K562 (cell line): Measurements from ENCODE around the gene MYLK4. TPM values are rescaled to one million over a fixed set of nuclear protein-coding genes. Genes with fewer than 3 reads are reported as not detected.

Experiments used
- ATAC-seq: fragments of 200-7000 bp; cut with Tn5 transposase; 3 replicates; pipeline ENCODE4 v1.9.1; 2020; ENCODE audit warnings: moderate library complexity
- BruUV-seq: library from RNA; stranded (reverse); fragments of 400-500 nt; replicated peaks from 2 replicates; lab custom pipeline; 2021; lab: Mats Ljungman, UMichigan
- CTCF ChIA-PET: fragments of 300-600 bp; formaldehyde crosslinking; extraction: SDS; loops from one replicate; lab custom pipeline; 2021; ENCODE audit warnings: low intra/inter-chr PET ratio; lab: Yijun Ruan, JAX
- POLR2A ChIA-PET: fragments of 300-600, 350-650 bp; sonication (Branson Sonifier 250); formaldehyde crosslinking; extraction: SDS; loops from one replicate; lab custom pipeline; 2021; ENCODE audit warnings: antibody characterized with exemption, inconsistent platforms; lab: Yijun Ruan, JAX
- DNase-seq, 4 experiments: peaks; one replicate each; pipeline versions ENCODE4 v3.0.0 to v3.0.0-alpha.2; 2011 to 2018; ENCODE audit warnings: low spot score in 3 of 4, mixed read lengths in 3 of 4; ENCODE audit errors: extremely low read depth in 1 of 4
- FAIRE-seq: peaks from 2 replicates; lab custom pipeline; 2011; peaks lifted over from hg19 to GRCh38; lab: Jason Lieb, UNC
- H2AFZ ChIP-seq: 2 replicates; pipeline ENCODE4 v1.6.0; 2011; ENCODE audit warnings: low read depth, low read length, control low read depth, inconsistent platforms
- H3K27ac ChIP-seq: fragments of 200-600 bp; 3 replicates; pipeline ENCODE4 v1.8.0; 2011; ENCODE audit warnings: low read depth, mild to moderate bottlenecking, control low read depth, inconsistent platforms, low read length, moderate library complexity, mixed read lengths; ENCODE audit errors: extremely low read depth
- H3K27me3 ChIP-seq, 2 experiments: fragments of 300-600 bp in 1 of 2; 2 replicates in 1 of 2; 3 replicates in 1 of 2; pipeline versions ENCODE4 v1.6.0 to v1.8.0; 2011; ENCODE audit warnings: inconsistent platforms in 2 of 2, low read length in 2 of 2, mild to moderate bottlenecking in 1 of 2, mixed read lengths in 1 of 2, moderate library complexity in 1 of 2; ENCODE audit not compliant: control insufficient read depth in 2 of 2, insufficient read depth in 2 of 2
- H3K36me3 ChIP-seq: fragments of 300-600 bp; 3 replicates; pipeline ENCODE4 v1.8.0; 2011; ENCODE audit warnings: mild to moderate bottlenecking, low read length, inconsistent platforms; ENCODE audit not compliant: control insufficient read depth, insufficient read depth
- H3K4me1 ChIP-seq, 2 experiments: fragments of 200-600 bp in 1 of 2; replicated peaks in 1 of 2; 2 replicates in 1 of 2; 3 replicates in 1 of 2; pipeline versions ENCODE4 v1.5.1 to v1.8.0; 2011; ENCODE audit warnings: inconsistent platforms in 2 of 2, low read length in 2 of 2, mild to moderate bottlenecking in 1 of 2, mixed read lengths in 1 of 2, moderate library complexity in 1 of 2; ENCODE audit not compliant: control insufficient read depth in 2 of 2, insufficient read depth in 2 of 2
- H3K4me2 ChIP-seq: 2 replicates; pipeline ENCODE4 v1.6.1; 2011; ENCODE audit warnings: low read length, control low read depth, inconsistent platforms, mixed read lengths; ENCODE audit not compliant: insufficient read depth
- H3K4me3 ChIP-seq: fragments of 200-600 bp; sonication (generic), shearing (Covaris generic); 2 replicates; pipeline ENCODE4 v1.5.1; 2016; ENCODE audit warnings: control low read depth, inconsistent platforms
- H3K79me2 ChIP-seq: fragments of 200-600 bp; 3 replicates; pipeline ENCODE4 v1.8.0; 2011; ENCODE audit warnings: low read length, inconsistent platforms; ENCODE audit not compliant: control insufficient read depth, insufficient read depth
- H3K9ac ChIP-seq, 2 experiments: 2 replicates each; pipeline versions ENCODE4 v1.6.0 to v1.6.1; 2011; ENCODE audit warnings: low read depth in 2 of 2, low read length in 2 of 2, control low read depth in 1 of 2, inconsistent platforms in 1 of 2, mild to moderate bottlenecking in 1 of 2, mixed read lengths in 1 of 2; ENCODE audit not compliant: insufficient read depth in 1 of 2
- H3K9me1 ChIP-seq: one replicate; pipeline ENCODE4 v1.6.0; 2011; ENCODE audit warnings: inconsistent platforms, mild to moderate bottlenecking, low read length, moderate library complexity; ENCODE audit not compliant: control insufficient read depth, insufficient read depth
- H3K9me3 ChIP-seq: replicated peaks from 2 replicates; pipeline ENCODE4 v1.5.1; 2011; ENCODE audit warnings: low read depth, low read length, inconsistent platforms; ENCODE audit not compliant: control insufficient read depth, insufficient read depth
- H4K20me1 ChIP-seq: replicated peaks from 2 replicates; pipeline ENCODE4 v1.6.1; 2011; ENCODE audit warnings: low read length, inconsistent platforms, mixed read lengths; ENCODE audit not compliant: control insufficient read depth, insufficient read depth
- ATF3 ChIP-seq, 2 experiments: fragments of 450-650 bp in 1 of 2; sonication (generic) in 1 of 2; formaldehyde crosslinking in 1 of 2; IDR thresholded peaks in 1 of 2; conservative IDR thresholded peaks in 1 of 2; 2 replicates each; pipeline versions ENCODE4 v1.6.1 to v1.8.1; 2016 to 2023; ENCODE audit warnings: mild to moderate bottlenecking in 2 of 2, moderate library complexity in 2 of 2, inconsistent platforms in 1 of 2, missing genetic modification reagents in 1 of 2
- BMI1 ChIP-seq: fragments of 150-350 bp; IDR thresholded peaks from 2 replicates; pipeline ENCODE4 v1.6.1; 2014; ENCODE audit warnings: low read length
- CEBPB ChIP-seq: fragments of 450-650 bp; IDR thresholded peaks from 2 replicates; pipeline ENCODE4 v1.6.1; 2016; ENCODE audit warnings: missing genetic modification characterization, missing compliant biosample characterization
- FOSL1 ChIP-seq: fragments of 200-800 bp; sonication (Bioruptor generic); conservative IDR thresholded peaks from 2 replicates; pipeline ENCODE4 v1.6.1; 2016; ENCODE audit warnings: missing genetic modification characterization, missing compliant biosample characterization
- FOXM1 ChIP-seq, 2 experiments: fragments of 450-650 bp in 1 of 2; sonication (generic) in 1 of 2; formaldehyde crosslinking in 1 of 2; IDR thresholded peaks; 2 replicates each; pipeline versions ENCODE4 v1.6.1 to v1.9.0; 2017 to 2022; ENCODE audit warnings: low read depth in 2 of 2, mild to moderate bottlenecking in 2 of 2, missing genetic modification reagents in 1 of 2, moderate library complexity in 1 of 2
- JUND ChIP-seq, 2 experiments: IDR thresholded peaks; 2 replicates in 1 of 2; 3 replicates in 1 of 2; pipeline ENCODE4 v1.6.1; 2011; ENCODE audit warnings: borderline replicate concordance in 2 of 2, low read depth in 2 of 2, low read length in 2 of 2, improper control_type of control experiment in 1 of 2, missing biosample characterization in 1 of 2, missing genetic modification characterization in 1 of 2, missing genetic modification reagents in 1 of 2
- MXD1 ChIP-seq: fragments of 250-450 bp; sonication (Bioruptor Pico); IDR thresholded peaks from 2 replicates; pipeline ENCODE4 v1.8.0; 2021; ENCODE audit warnings: borderline replicate concordance, mild to moderate bottlenecking, moderate library complexity; ENCODE audit not compliant: poor library complexity, severe bottlenecking
- MXI1 ChIP-seq: IDR thresholded peaks from 2 replicates; pipeline ENCODE4 v1.6.1; 2011; ENCODE audit warnings: low read depth, mild to moderate bottlenecking, improper control_type of control experiment, low read length
- MYNN ChIP-seq, 2 experiments: sonication (generic); formaldehyde crosslinking in 1 of 2; IDR thresholded peaks; 2 replicates each; pipeline versions ENCODE4 v1.5.0 to v1.6.1; 2016 to 2020; ENCODE audit warnings: antibody characterized with exemption in 1 of 2, missing genetic modification reagents in 1 of 2
- RUNX1 ChIP-seq: sonication (generic); IDR thresholded peaks from 2 replicates; pipeline ENCODE4 v1.6.1; 2016; ENCODE audit warnings: antibody characterized with exemption, low read depth
- SIX5 ChIP-seq, 2 experiments: IDR thresholded peaks; 2 replicates each; pipeline ENCODE4 v1.6.1; 2011; ENCODE audit warnings: low read length in 2 of 2, borderline replicate concordance in 1 of 2, low read depth in 1 of 2, mild to moderate bottlenecking in 1 of 2, moderate library complexity in 1 of 2; ENCODE audit not compliant: insufficient read depth in 1 of 2
- TFAP4 ChIP-seq: sonication (generic); formaldehyde crosslinking; IDR thresholded peaks from 2 replicates; pipeline ENCODE4 v1.8.0; 2022; ENCODE audit warnings: missing genetic modification reagents, mild to moderate bottlenecking, moderate library complexity, borderline replicate concordance
- THAP7 ChIP-seq: fragments of 250-450 bp; sonication (Bioruptor Pico); IDR thresholded peaks from 2 replicates; pipeline ENCODE4 v1.5.0; 2021
- VEZF1 ChIP-seq: fragments of 200-800 bp; sonication (Bioruptor generic); IDR thresholded peaks from 2 replicates; pipeline ENCODE4 v1.6.1; 2017; ENCODE audit warnings: missing genetic modification characterization, missing compliant biosample characterization
- WGBS: fragments of 100-300 bp; shearing (Covaris generic); methylation state at CpG from one replicate; pipeline ENCODE4 v1.1.6; 2016; ENCODE audit warnings: low coverage, mixed read lengths; ENCODE audit not compliant: insufficient coverage; ENCODE audit errors: missing lambda C conversion rate; 5-methylcytosine and 5-hydroxymethylcytosine counted together
- in situ Hi-C: fragments of 300-500 bp; cut with MboI; formaldehyde crosslinking; loops from 4 replicates; pipeline ENCODE4 v1.15.0; 2018; ENCODE audit warnings: inconsistent platforms, mixed read lengths
- intact Hi-C: fragments of 100-400 bp; cut with micrococcal nuclease; formaldehyde crosslinking; loops from 2 replicates; pipeline ENCODE4 v1.14.2; 2022
- polyA plus RNA-seq, 8 experiments: library from polyadenylated mRNA; depleted of rRNA in 4 of 8; stranded (reverse) in 5 of 8; unstranded in 3 of 8; fragments of >200 nt; fragmentation: Nextera tagmentation in 2 of 8; fragmentation: Illumina TruSeq in 1 of 8; extraction: Ambion mirVana in 2 of 8; extraction: Trizol in 1 of 8; gene quantifications; 2 replicates each; pipeline versions ENCODE4 v1.2.1 to v1.2.3, GENCODE V29; 2011 to 2014; ENCODE audit warnings: inconsistent platforms in 1 of 8, missing spikeins in 1 of 8
- total RNA-seq, 7 experiments: library from RNA; depleted of rRNA in 6 of 7; stranded (reverse); fragments of >200 nt in 6 of 7; fragmentation: Illumina TruSeq in 2 of 7; extraction: Trizol in 2 of 7; gene quantifications; 2 replicates each; pipeline versions ENCODE4 v1.2.1 to v1.2.3, GENCODE V29; 2011 to 2021; ENCODE audit warnings: low replicate concordance in 1 of 7

Gene MYLK4
- total and polyA plus RNA-seq, 9 of the 15 experiments (the other 6 are each of a cell fraction or from before 2014, with no cell fraction given), result 0.01 to 0.15 (median 0.06) TPM

GRCh38 chr6:2739335-2739734 is 11.4 kb downstream of the MYLK4 start:
- intact Hi-C loops (loop anchor here (2.0 to 10.0 kb wide), 5 partner anchors 53 to 985 kb away; no protein-coding TSS in a partner anchor), in situ Hi-C loops (no loop called here)
- H4K20me1 ChIP-seq, result no peaks in the 10 kb centered on the region
- no peak overlapping the region for H3K4me2 ChIP-seq
- CTCF ChIA-PET, result interaction anchor here (0.6 kb wide), 1 partner anchor 26 kb away, joined by 4 read pairs; the partner anchor contains the start of gene WRNIP1
- POLR2A ChIA-PET, result interaction anchor here (0.7 to 1.3 kb wide), 5 partner anchors 10 to 1275 kb away, joined by 3 to 4 read pairs (median 3); no protein-coding TSS in a partner anchor
- ATAC-seq (peak; percentile 63), DNase-seq (peak; percentile 30 to 72 (median 48)), FAIRE-seq (peak; percentile 46)
- H3K9me3 ChIP-seq, result no peaks in the 10 kb centered on the region
- peak overlapping the region; percentile 71 for H2AFZ ChIP-seq
- no peaks in the 10 kb centered on the region for H3K27me3 ChIP-seq
- no peaks in the 10 kb centered on the region for H3K9me1 ChIP-seq
- no peak overlapping the region for H3K4me3 ChIP-seq
- WGBS, result 18% methylated on average over 4 of the region's 4 CpGs
- H3K36me3 ChIP-seq, result no peaks in the 10 kb centered on the region
- no peak overlapping the region for H3K27ac ChIP-seq
- H3K4me1 ChIP-seq, result peaks cover 5 to 22% of the 10 kb centered on the region in 2 experiments; a peak in 4 of 5 replicates
- H3K79me2 ChIP-seq, result no peaks in the 10 kb centered on the region
- no TSS peak for BruUV-seq
- H3K9ac ChIP-seq, result no peak overlapping the region
- TF ChIP-seq VEZF1 (CRISPR knock-in tag), result peak; percentile 21; the same call in 1 of the 2 replicates
- peak; percentile 60 for TF ChIP-seq ATF3 (IDR thresholded peaks at IDR 0.05)
- no peak for TF ChIP-seq ATF3 (CRISPR knock-in tag; conservative IDR thresholded peaks at IDR 0.05)
- TF ChIP-seq BMI1, result 0 out of 2 replicates have a peak, but pooled peaks have one; percentile 56
- peak; percentile 93 for TF ChIP-seq MXI1
- no peak for TF ChIP-seq TFAP4 (CRISPR knock-in tag)
- peak; percentile 54; the same call in 1 of the 2 replicates for TF ChIP-seq JUND (IDR thresholded peaks at IDR 0.05; ENCODE audit: borderline replicate concordance, low read depth, low read length)
- TF ChIP-seq JUND (tag; IDR thresholded peaks at IDR 0.05; ENCODE audit: borderline replicate concordance, low read depth, low read length), result 0 out of 3 replicates have a peak, but pooled peaks have one; percentile 42
- TF ChIP-seq CEBPB (tag), result no peak
- no peak for TF ChIP-seq THAP7
- no peak for TF ChIP-seq RUNX1
- TF ChIP-seq MXD1, result no peak
- 0 out of 4 replicates have a peak, but pooled peaks of 1 of the 2 experiments have one; percentile 4 for TF ChIP-seq SIX5 (IDR thresholded peaks at IDR 0.05; ENCODE audit: borderline replicate concordance in 1 of 2, insufficient read depth in 1 of 2, low read depth in 1 of 2, low read length in 2 of 2)
- TF ChIP-seq MYNN (IDR thresholded peaks at IDR 0.05), result peak; percentile 99
- 0 out of 2 replicates have a peak, but pooled peaks have one; percentile 70 for TF ChIP-seq MYNN (CRISPR knock-in tag; IDR thresholded peaks at IDR 0.05)
- peak; percentile 46; the same call in 1 of the 2 replicates for TF ChIP-seq FOSL1
- TF ChIP-seq FOXM1 (IDR thresholded peaks at IDR 0.05; ENCODE audit: low read depth), result no peak
- no peak for TF ChIP-seq FOXM1 (CRISPR knock-in tag; IDR thresholded peaks at IDR 0.05; ENCODE audit: low read depth)
